Chondrocyte (in vitro differentiated cells): ENCODE data around the gene PTPN12. TPM values are rescaled to one million over a fixed set of nuclear protein-coding genes. Genes with fewer than 3 reads are reported as not detected.

Experiments
- DNase-seq: peaks from one replicate; pipeline ENCODE4 v3.0.0; 2021; ENCODE audit warnings: mixed read lengths, low spot score
- H3K27ac Mint-ChIP-seq: one replicate; pipeline ENCODE4 v1.8.0; 2021; ENCODE audit warnings: mild to moderate bottlenecking, moderate library complexity, mixed read lengths; ENCODE audit not compliant: unreplicated experiment
- H3K27me3 Mint-ChIP-seq: 2 replicates; pipeline ENCODE4 v1.8.0; 2021; ENCODE audit warnings: low read depth, mixed read lengths
- H3K36me3 Mint-ChIP-seq: 2 replicates; pipeline ENCODE4 v1.8.0; 2021; ENCODE audit warnings: low read depth, mixed read lengths
- H3K4me1 Mint-ChIP-seq: 2 replicates; pipeline ENCODE4 v1.8.0; 2021; ENCODE audit warnings: low read depth, mild to moderate bottlenecking, mixed read lengths
- H3K4me3 Mint-ChIP-seq: one replicate; pipeline ENCODE4 v1.8.0; 2021; ENCODE audit warnings: mild to moderate bottlenecking, moderate library complexity, mixed read lengths; ENCODE audit not compliant: unreplicated experiment
- H3K9me3 Mint-ChIP-seq: 2 replicates; pipeline ENCODE4 v1.8.0; 2021; ENCODE audit warnings: low read depth, mixed read lengths
- total RNA-seq: library from RNA; stranded (reverse); gene quantifications from 3 replicates; pipeline ENCODE4 v1.2.1, GENCODE V29; 2021
- TF ChIP-seq, protein P1 (sequence below): fragments of 200-600 bp; sonication (generic); IDR thresholded peaks from 2 replicates; pipeline ENCODE4 v1.5.0; 2021; ENCODE audit warnings: antibody characterized with exemption, mild to moderate bottlenecking, moderate library complexity

The PTPN12 gene
- total RNA-seq, 1 donor from 2014 or later, result 68.2 TPM

DNA sequence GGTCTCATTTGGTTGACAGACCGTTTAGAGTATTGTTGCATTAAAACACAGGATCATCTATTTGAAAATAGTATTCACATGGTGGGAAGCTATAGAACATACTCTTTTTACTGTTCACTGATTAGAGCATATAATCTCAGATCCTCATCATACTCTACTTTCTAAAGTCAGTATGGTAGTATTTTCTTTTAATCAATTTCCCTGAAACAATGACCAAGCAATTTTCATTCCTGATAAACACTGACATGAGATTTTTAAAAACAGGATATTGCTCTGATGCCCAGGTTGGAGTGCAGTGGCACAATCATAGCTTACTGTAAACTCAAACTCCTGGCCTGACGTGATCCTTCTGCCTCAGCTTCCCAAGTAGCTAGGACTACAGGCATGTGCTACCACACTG lies 63.9 kb downstream of the PTPN12 start:
- Mint-ChIP-seq H3K27ac (no peak overlapping the region), H3K36me3 (peaks cover 9% of the 10 kb centered on the region), H3K4me3 (no peak overlapping the region), H3K9me3 (no peaks in the 10 kb centered on the region), H3K27me3 (no peaks in the 10 kb centered on the region), H3K4me1 (no peaks in the 10 kb centered on the region)
- TF ChIP-seq, protein P1, sequence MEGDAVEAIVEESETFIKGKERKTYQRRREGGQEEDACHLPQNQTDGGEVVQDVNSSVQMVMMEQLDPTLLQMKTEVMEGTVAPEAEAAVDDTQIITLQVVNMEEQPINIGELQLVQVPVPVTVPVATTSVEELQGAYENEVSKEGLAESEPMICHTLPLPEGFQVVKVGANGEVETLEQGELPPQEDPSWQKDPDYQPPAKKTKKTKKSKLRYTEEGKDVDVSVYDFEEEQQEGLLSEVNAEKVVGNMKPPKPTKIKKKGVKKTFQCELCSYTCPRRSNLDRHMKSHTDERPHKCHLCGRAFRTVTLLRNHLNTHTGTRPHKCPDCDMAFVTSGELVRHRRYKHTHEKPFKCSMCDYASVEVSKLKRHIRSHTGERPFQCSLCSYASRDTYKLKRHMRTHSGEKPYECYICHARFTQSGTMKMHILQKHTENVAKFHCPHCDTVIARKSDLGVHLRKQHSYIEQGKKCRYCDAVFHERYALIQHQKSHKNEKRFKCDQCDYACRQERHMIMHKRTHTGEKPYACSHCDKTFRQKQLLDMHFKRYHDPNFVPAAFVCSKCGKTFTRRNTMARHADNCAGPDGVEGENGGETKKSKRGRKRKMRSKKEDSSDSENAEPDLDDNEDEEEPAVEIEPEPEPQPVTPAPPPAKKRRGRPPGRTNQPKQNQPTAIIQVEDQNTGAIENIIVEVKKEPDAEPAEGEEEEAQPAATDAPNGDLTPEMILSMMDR, result no peak
- no peak for DNase-seq

DNA sequence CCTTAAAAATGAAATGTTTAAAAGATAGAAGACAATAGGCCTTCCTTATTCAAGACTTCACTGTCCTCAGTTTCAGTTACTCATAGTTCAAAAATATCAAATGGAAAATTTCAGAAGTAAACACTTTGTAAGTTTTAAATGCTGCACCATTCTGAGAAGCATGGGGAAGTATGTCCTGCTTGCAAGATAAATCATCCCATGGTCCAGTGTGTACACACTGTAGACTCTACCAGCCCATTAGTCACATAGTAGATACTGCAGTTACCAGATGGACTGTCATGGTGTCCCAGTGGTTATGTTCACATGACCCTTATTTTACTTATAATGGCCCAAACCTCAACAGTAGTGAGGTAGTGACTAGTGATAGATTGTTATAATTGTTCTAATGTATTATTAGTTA lies 69.5 kb downstream of the PTPN12 start:
- Mint-ChIP-seq H3K27ac (no peak overlapping the region), H3K9me3 (no peaks in the 10 kb centered on the region), H3K4me1 (peaks cover 5% of the 10 kb centered on the region), H3K27me3 (no peaks in the 10 kb centered on the region), H3K36me3 (peaks cover 18% of the 10 kb centered on the region), H3K4me3 (no peak overlapping the region)
- no peak for DNase-seq
- TF ChIP-seq, protein P1, result no peak

DNA sequence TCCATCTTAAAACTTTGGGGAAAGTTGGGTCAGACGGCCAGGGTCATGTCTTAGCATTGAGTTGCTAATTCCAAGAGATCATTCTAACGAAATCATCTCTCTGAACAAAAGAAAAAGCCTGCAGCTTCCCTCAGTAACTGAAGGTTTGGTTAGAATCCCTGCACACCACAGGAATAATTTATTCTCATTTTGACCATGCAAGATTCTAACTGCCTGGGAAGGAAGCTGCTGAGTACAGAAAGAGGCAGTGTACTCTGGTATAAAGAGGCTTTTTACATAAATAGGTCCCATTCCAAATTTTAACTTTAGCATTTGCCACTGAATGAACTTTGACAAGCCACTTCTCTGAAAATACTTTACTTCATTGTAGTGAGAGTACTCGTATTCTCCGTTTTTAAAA lies 82.2 kb downstream of the PTPN12 start:
- TF ChIP-seq, protein P1, result no peak
- Mint-ChIP-seq H3K27me3 (no peaks in the 10 kb centered on the region), H3K27ac (no peak overlapping the region), H3K4me3 (no peak overlapping the region), H3K9me3 (no peaks in the 10 kb centered on the region), H3K4me1 (peaks cover 5% of the 10 kb centered on the region), H3K36me3 (peaks cover 12% of the 10 kb centered on the region)
- no peak for DNase-seq

DNA sequence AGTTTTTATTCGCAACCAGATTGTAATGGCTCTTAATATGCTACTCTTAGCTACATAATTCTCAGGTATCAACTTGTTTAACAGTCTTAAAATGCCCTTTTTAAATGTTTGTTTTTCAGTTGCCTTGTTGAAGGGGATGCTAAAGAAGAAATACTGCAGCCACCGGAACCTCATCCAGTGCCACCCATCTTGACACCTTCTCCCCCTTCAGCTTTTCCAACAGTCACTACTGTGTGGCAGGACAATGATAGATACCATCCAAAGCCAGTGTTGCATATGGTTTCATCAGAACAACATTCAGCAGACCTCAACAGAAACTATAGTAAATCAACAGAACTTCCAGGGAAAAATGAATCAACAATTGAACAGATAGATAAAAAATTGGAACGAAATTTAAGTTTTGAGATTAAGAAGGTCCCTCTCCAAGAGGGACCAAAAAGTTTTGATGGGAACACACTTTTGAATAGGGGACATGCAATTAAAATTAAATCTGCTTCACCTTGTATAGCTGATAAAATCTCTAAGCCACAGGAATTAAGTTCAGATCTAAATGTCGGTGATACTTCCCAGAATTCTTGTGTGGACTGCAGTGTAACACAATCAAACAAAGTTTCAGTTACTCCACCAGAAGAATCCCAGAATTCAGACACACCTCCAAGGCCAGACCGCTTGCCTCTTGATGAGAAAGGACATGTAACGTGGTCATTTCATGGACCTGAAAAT lies 89.7 kb downstream of the PTPN12 start:
- Mint-ChIP-seq H3K36me3 (peaks cover 20% of the 10 kb centered on the region), H3K27ac (peak overlapping the region; percentile 38), H3K4me1 (peaks cover 4% of the 10 kb centered on the region), H3K9me3 (no peaks in the 10 kb centered on the region), H3K27me3 (no peaks in the 10 kb centered on the region), H3K4me3 (no peak overlapping the region)
- DNase-seq, result no peak
- TF ChIP-seq, protein P1, result no peak

DNA sequence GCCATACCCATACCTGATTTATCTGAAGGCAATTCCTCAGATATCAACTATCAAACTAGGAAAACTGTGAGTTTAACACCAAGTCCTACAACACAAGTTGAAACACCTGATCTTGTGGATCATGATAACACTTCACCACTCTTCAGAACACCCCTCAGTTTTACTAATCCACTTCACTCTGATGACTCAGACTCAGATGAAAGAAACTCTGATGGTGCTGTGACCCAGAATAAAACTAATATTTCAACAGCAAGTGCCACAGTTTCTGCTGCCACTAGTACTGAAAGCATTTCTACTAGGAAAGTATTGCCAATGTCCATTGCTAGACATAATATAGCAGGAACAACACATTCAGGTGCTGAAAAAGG lies 90.2 kb downstream of the PTPN12 start:
- H3K27me3 Mint-ChIP-seq, result no peaks in the 10 kb centered on the region
- peaks cover 17% of the 10 kb centered on the region for H3K36me3 Mint-ChIP-seq
- no peak for DNase-seq
- H3K9me3 Mint-ChIP-seq, result no peaks in the 10 kb centered on the region
- TF ChIP-seq, protein P1, result no peak
- H3K4me1 Mint-ChIP-seq, result peaks cover 4% of the 10 kb centered on the region
- no peak overlapping the region for H3K4me3 Mint-ChIP-seq
- peak overlapping the region; percentile 5 for H3K27ac Mint-ChIP-seq
